GM21526 (cell line): Measurements from ENCODE around the gene KDELR1.
"Not testable (repeated sequence)": the region's sequence is repeated elsewhere in the genome, so short reads cannot be mapped to it uniquely, and the experiment has no call there.

Experiments used
- ATAC-seq: cut with Tn5 transposase; IDR thresholded peaks from one replicate; pipeline ENCODE4 v1.9.1; 2021; ENCODE audit warnings: moderate library complexity; ENCODE audit not compliant: unreplicated experiment, low FRiP score

Gene KDELR1

DNA sequence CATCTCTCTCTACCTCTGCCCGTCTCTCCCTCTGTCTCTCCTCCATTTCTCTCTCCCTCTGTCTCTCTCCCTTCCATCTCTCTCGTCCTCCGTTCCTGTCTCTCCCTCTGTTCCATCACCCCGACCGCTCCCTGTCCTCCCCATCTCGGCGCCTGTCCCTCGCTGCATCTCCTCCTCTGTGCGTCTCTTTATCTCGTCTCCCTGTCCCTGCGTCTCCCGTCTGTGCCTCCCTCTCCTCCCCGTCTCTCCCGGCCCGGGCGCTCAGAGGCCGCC, 6.7 kb upstream of the KDELR1 start:
- no peak for ATAC-seq

DNA sequence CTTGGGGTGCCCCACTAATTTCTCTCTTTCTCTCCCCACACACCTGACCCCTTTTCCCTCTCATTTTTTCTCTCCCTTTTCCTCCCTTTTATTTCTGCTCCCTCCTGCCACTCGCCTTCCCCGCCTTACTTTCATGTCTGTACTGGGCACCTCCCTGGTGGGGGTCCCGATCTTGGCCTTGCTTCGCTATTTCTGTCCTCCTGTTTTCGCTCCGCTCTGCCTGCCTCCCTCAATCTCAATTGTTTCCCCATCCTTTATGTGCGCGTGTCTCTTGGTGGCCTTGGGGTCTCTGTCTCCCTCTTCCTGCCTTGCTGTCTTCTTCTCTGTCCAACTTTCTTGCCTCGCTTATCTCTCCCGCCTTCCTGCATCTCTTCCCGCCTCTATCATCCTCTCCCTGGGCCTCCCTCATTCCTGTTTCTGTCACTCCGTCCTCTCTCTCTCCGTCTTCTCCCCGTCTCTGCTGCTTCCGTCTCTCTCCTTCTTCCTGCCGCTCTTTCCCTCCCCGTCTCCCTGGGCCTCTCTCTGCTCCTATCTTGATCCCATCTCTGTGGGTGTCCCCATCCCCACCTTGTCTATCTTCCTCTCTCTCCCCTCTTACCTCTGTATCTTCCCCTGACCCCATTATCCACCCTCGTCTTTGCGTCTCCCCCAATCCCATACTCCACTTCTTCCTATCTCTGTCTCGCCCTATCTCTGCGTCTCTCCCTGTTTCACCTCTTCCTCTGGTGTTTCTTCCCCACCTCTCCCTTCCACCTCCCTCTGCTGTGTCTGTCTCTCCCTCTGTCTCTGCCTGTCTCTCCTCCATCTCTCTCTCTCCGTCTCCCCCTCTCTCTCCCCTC, 6.1 kb upstream of the KDELR1 start:
- no peak for ATAC-seq

DNA sequence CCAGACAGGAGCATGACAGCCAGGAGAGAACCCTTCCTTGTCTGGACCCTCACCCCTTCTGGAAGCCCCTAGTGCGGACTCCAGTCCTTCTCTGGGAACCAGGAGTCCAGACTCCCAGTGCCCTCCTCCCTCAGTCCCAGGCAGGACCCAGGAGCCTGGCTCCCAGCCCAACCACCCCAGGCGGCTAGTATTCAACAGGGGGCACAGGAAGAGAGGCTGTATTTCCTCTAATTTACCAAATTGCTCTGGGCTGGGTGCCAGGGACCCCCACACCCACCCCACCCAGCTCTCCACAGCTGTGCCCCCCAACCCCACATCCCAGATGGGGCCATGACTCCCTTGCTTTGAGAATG, 5.4 kb upstream of the KDELR1 start:
- ATAC-seq: no peak

DNA sequence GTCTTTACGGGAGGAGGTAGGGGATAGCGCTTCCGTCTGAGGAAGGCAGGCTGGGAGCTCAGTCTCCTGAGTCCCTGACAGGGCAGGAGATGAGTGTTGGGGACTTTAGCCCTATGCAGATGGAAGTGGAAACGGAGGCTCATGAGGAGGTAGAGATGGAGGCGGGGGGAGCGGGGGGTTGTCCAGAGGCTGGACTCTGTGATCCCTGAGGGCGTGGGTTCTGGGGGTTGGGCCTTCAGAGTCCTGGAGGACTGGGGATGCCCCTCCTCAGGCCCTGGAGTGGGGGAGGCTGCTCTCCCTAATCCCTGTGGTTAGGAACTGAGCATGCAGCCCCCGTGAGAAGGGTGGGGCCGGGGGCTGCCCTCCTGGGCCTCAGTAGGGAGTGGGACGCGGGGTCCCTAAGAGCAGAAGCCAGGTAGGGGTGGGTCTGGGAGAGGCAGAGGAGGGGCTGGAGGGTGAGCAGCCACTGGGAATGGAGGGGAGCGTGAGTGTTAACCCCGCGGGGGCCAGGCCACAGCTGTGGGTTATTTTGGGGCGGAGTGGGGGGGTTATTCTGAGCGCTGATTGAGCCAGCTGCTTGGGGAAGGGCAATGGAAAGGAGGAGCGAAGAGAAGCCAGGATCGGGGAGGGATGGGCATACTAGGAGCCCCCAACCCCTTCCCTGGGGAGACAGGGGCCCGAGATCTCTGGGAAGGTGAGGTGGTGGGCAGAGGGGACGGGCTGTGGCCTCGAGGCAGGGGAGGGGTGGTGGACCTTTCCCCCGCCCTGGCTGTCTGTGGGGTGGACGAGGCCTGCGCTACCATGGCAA, 4.9 kb upstream of the KDELR1 start:
- ATAC-seq: no peak

DNA sequence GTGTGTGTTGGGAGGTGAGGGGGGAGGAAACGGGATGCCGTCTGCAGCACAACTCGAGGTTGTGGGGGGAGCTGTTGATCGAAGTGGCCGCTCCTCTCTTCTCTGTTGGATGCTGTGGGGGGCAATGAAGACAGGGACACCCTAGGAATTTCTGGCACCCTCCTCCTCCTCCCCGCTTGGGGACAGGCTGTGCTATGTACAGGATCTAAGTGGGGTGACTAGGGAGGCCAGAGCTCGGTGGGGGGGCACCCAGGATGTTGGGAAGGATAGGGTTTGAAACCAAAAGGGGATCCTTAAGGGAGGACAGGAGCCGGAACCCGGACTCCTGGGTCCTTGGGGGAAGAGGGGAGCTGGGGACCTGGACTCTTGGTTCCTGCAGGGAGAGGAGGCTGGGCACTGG, 4.1 kb upstream of the KDELR1 start:
- ATAC-seq: no peak

DNA sequence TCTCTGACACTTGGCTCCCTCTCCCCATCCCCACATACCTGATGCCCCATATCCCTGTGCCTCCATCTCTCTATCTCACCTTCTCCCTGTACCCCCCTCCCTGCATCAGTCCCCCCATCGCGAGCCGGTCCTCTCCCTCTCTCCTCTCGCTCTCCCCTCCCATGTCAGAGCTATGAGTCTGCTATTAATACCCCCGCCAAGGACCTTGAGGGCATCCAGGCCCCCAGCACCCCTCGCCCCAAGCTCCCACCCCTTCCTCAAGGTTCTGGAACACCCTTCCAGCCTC, 3.8 kb upstream of the KDELR1 start:
- no peak for ATAC-seq

DNA sequence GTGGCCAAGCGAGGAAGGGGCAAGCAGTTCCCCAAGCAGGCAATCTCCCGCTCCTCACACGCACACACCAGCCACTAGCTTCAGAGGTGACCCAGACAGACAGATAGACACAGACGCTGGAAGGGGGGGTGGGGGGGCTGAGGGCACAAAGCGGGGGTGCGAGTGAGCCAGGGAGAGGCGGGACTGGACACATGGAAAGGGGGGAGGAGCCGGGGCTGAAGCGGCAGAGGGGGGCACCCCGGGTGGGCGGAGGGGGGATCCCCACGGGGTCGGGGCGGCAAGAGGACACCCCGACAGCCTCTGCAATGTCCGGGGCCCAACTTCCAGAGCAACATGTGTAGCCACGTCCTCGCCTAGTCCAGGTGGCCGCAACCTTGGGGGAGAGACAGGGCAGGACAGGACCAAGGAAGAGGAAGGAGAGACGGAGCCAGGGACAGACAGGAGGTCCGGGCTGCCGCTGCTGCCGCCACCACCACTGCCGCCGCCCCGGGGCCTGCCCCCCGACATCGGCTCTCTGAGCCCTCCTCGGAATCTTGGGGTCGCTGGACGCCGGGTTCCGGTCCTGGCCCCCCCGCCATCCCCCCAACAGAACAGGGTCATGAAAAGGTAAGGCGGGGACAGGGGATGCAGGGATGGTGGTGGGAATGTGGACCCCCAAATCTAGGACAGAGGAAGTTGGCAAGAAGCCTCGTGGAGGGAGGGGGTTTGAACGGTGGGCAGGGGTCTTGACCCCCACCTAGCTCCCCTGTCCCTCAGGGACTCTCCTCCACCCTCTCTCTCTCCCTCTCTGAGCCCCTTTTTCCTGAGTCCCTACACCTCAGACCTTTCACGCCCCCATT, 3.2 kb upstream of the KDELR1 start:
- ATAC-seq: no peak

DNA sequence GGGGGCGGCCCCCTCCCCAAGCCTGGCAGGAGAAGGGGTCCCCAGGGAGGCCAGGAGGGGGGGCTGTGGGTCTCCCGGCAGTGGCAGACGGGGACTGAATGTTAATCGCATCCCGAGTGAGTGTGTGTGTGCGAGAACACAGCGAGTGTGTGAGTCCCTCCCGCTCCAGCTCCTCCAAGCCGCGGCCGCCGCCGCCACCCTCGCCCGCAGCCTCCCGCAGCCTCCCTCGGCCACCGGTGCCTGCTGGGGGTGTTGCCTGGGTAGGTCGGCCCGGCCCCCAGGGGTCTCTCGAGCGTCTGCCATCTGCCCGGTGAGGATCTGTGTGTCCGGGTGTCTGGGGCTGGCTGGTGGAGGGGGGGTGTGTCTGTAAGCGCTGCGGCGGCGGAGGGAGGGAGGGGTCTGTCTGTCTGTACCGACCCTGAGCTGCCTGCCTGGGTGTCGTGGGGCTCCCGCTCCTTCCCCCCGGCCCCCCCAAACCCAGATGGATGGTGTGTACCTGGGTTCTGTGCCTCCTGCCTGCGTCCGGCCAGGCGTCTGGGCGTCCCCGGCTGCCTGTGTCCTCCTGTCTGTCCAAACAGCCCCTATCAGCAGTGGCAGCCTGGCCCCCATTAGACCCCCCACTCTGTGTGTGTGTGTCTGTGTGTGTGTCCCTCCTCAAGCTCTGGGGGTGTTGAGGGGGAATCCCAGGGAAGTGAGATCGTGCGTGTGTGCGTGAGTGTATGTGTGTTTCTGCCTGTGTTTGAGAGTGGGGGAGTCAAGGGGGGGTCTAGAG, 2.4 kb upstream of the KDELR1 start, which contains the start of gene GRIN2D:
TSS of gene GRIN2D (plus strand) at position 110 of the 772 bp plus-strand sequence. CDS start 4,725 bp downstream, outside the sequence.
- ATAC-seq: no peak

DNA sequence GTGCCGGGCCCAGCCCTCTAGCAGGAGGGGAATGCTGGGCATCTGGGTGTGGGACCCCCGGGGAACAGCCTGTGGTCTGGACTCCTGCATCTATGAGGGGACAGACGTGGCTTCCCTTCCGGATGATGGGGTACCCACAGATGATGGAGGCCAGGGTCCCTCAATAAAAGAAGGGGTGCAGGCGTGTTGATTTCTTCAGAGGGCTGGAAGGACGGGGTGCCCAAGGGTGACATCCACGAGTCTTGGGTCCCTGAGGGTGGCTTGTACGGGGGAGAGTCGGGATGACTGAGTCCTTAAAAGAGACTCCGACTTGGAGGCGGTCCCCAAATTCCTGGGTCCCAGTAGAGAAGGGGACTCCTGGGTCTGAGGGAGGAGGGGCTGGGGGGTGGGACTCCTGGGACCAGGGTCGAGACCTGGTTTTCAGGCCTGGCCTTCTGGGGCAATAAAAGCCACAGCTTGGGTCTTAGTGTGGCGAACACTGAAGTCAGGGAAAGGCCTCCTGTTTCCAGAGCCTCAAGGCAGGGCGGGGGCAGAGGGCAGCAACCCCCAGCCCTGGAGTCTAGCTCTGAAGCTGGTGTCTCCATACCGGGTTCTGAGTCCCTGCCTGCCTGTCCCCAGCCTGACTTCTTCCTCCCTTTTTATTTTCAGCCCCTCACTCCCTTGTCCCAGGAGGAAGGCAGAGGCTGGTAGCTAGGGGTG, 1.7 kb upstream of the KDELR1 start:
- ATAC-seq: no peak

DNA sequence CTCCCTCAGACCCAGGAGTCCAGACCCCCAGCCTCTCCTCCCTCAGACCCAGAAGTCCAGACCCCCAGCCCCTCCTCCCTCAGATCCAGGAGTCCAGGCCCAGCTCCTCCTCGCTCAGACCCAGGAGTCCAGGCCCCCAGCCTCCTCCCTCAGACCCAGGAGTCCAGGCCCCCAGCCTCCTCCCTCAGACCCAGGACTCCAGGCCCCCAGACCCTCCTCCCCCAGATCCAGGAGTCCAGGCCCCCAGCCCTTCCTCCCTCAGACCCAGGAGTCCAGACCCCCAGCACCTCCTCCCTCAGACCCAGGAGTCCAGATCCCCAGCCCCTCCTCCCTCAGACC, 624 bp upstream of the KDELR1 start:
- not testable (repeated sequence) for ATAC-seq

DNA sequence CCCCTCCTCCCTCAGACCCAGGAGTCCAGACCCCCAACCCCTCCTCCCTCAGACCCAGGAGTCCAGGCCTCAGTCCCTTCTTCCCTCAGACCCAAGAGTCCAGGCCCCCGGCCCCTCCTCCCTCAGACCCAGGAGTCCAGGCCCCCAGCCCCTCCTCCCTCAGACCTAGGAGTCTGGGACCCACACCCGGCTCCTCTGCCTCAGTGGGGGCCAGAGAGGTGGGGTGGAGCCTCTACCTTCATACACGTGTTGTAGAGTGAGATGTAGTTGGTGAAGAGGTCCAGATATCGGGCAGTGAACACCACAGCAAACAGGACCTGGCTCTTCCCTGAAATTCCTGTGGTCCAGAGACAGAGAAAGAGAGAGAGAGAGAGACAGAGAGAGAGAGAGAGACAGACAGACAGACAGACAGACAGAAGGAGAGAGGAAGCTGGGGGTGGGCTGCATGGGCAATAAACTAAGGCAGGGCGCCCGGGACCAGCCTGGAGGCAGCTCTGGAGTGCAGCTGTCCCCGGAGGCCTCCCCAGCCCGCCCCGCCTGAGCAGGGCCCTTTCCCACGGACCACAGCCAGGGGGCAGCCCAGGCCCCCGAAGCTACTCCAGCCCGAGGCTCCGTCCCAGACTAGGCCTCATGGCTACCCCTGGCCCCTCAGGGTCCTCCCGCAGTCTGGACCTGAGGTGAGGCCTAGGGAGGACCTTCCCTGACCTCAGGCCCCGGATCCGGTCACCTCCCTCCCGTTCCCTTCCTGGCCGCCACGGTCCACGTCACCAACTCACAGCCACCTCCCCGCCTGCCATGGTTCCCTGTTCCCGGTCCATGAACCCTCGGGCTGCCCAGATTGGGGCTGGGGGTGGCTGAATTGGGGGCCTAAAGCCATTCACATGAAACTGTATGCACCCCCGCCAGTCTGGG, 907 bp downstream of the KDELR1 start:
- ATAC-seq: no peak

DNA sequence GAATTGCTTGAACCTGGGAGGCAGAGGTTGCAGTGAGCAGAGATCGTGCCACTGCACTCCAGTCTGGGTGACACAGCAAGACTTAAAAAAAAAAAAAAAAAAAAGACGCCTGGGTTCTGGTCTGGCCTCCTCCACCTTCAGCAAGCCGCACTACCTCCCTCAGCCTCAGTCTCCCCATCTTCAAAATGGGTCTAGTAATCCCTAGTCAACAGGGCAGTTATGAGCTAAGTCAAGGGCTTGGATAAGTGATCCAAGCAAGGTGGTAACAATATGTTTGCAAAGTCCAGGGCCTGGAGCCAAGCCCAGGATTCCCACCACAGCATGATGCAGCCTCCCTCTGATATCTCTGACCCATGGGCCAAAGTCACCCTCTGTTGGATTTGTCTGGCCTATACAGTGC, 4.4 kb downstream of the KDELR1 start:
- ATAC-seq: no peak

DNA sequence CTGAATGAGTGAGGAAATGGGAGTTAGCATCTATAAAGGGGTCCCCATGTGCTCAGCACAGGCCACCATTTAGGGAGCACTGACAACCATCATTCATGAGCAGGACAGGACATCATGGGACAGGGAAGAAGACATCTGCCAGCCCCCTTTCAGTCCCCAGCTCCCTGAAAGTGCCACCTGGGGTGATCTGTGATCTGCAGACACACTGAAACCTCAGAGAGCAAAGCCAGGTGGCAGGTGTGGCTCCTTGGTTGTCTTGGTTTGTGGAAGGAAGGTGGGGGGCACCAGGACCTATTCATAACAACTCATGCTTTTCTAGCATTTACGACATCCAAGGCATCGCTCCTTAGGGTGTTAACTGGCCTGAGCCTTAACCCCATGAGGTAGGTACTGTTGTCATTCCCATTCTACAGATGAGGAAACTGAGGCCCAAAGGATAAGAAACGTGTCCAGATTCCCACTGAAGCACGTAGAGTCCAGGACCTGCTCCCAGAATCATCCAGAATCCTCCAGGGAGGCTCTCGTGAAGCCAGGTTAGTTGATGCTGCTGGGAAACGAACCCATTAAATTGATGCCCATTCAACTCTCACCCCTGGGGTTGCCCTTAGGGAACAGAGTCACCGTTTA, 5.8 kb downstream of the KDELR1 start:
- ATAC-seq: no peak

DNA sequence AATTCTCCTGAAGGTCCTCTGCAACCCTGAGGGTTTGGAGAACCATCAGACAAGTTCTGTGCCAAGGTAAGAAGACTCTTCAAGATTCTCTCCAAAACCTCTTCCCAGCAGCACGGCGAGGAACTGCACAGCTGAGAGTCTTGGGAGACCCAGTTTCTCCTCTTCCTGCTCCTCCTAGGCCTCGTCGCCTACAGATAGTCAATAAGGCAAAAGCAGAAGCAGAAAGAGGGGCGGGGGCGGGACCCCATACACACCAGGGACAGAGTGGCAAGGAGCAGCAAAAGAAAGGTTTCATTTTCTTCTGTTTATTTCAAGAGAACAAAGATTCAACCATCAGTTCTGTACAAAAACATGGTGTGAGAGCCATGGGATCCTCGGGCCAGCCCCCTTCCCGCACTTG, 9.1 kb downstream of the KDELR1 start:
- no peak for ATAC-seq

DNA sequence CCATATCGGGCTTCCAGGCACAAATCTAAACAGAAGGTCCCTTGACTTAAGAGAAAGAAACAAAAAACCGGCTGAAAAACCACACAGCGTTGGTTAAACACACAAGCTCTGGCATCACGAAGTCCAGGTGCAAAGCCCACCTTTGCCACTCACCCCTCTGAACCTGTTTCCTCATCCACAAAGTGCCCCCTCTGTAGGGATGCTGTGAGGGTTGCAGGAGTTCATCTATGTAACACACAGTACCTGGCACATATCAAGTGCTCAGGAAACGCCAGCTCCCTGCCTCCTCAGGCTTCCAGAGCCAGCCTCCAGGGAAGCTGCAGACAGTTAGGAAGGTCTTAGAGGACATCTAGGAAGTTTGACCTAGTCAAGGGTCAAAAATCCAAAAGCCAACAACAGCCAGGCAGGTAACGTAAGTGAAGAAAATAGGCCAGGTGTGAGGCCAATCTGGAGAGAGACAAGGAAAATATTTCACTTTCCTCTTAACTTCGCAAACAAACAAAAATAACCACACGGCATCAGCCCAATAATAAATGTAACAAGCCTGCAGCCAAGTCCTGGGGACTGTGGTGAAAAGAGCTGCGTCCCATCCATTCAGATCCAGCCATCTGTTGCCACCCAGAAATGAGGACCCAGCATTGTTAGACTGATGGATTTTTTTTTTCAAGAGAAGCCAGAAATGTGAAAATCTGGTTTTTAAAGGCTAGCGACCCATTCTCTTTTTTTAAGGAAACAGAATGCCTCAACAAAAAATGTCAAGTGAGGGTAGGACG, 10.0 kb downstream of the KDELR1 start:
- ATAC-seq: no peak

DNA sequence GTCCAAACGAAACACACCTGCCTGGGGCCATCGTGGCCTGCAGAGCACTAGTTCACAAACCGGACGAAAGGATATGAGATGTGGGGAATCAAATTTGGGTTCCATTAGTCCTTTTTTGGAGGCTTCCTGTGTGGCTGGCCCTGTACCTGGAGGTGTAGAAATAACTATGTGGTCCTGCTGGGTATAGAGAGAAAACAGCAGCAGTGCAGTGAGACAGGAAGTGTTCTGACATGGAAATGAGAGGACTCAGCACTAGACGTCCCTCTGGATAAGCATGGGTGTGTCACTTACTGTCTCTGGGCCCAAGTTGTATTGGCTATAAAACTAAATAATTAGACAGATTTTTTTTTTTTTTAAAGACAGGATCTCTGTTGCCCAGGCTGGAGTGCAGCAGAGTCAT, 12.3 kb downstream of the KDELR1 start:
- no peak for ATAC-seq

DNA sequence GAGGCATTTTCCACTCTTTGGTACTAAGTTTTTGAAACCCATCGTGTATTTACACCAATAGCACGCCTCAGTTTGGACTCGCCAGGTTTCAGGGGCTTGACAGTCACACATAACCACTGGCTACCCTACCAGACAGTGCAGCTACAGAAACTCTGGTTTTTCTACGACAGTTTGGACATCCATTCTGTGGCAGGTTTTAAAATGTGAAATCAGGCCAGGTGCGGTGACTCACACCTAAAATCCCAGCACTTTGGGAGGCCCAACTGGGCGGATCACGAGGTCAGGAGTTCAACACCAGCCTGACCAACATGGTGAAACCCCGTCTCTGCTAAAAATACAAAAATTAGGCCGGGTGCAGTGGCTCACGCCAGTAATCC, 13.2 kb downstream of the KDELR1 start:
- no peak for ATAC-seq

DNA sequence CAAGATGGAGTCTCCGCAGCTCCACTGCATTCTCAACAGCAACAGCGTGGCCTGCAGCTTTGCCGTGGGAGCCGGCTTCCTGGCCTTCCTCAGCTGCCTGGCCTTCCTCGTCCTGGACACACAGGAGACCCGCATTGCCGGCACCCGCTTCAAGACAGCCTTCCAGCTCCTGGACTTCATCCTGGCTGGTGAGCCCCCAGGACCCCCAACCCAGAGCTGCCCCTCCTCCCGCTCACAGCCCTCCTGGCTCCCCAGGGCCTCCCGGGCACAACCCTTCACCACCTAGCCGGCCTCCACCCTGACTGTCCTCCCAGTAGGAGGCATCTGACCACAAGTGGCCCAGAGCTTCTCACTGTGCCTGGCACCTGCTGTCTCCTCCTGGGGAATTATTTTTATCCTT, 17.8 kb downstream of the KDELR1 start:
- no peak for ATAC-seq
